ENCODE results near the gene FAM98C. TPM values are rescaled to one million over a fixed set of nuclear protein-coding genes. Genes with fewer than 3 reads are reported as not detected.

FAM98C gene
- total RNA-seq, 1 experiment from 2014 or later = 10.2 TPM

GRCh38 chr19:38374332-38375097 lies 28.4 kb upstream of the FAM98C start, which contains the start of gene PSMD8 (continued):
- TF ChIP-seq RORB (CRISPR knock-in tag; IDR thresholded peaks at IDR 0.05) (no peak), E2F5 (CRISPR knock-in tag; IDR thresholded peaks at IDR 0.05) (peak; percentile 85; the same call in 1 of the 2 replicates), ZNF219 (CRISPR knock-in tag; IDR thresholded peaks at IDR 0.05; ENCODE audit: borderline replicate concordance) (no peak), CDX4 (CRISPR knock-in tag; IDR thresholded peaks at IDR 0.05; ENCODE audit: borderline replicate concordance) (no peak), USF1 (CRISPR knock-in tag; IDR thresholded peaks at IDR 0.05) (peak; percentile 74), TEAD4 (CRISPR knock-in tag; IDR thresholded peaks at IDR 0.05) (0 out of 2 replicates have a peak, but pooled peaks have one; percentile 45), HMGXB4 (CRISPR knock-in tag; IDR thresholded peaks at IDR 0.05) (peak; percentile 92; the same call in 1 of the 2 replicates), ATF6 (CRISPR knock-in tag; IDR thresholded peaks at IDR 0.05) (no peak), STAT6 (CRISPR knock-in tag; conservative IDR thresholded peaks at IDR 0.05; ENCODE audit: low read depth) (no peak), ZNF532 (CRISPR knock-in tag; IDR thresholded peaks at IDR 0.05; ENCODE audit: borderline replicate concordance) (no peak), TCF7 (CRISPR knock-in tag; IDR thresholded peaks at IDR 0.05; ENCODE audit: low read depth) (no peak; the same call in 1 of the 2 replicates), PRRX2 (CRISPR knock-in tag; IDR thresholded peaks at IDR 0.05) (no peak), FOXJ3 (CRISPR knock-in tag; IDR thresholded peaks at IDR 0.05; ENCODE audit: borderline replicate concordance) (no peak), ZNF512 (CRISPR knock-in tag; IDR thresholded peaks at IDR 0.05; ENCODE audit: borderline replicate concordance) (no peak), CREB1 (CRISPR knock-in tag; IDR thresholded peaks at IDR 0.05) (no peak; the same call in 1 of the 2 replicates), FOXK1 (CRISPR knock-in tag; IDR thresholded peaks at IDR 0.05) (peak; percentile 82; the same call in 1 of the 2 replicates), ZNF425 (CRISPR knock-in tag; conservative IDR thresholded peaks at IDR 0.05) (no peak), TEAD1 (CRISPR knock-in tag; IDR thresholded peaks at IDR 0.05) (no peak; the same call in 1 of the 2 replicates), CREM (CRISPR knock-in tag; IDR thresholded peaks at IDR 0.05) (peak; percentile 89; the same call in 1 of the 2 replicates), MYBL2 (CRISPR knock-in tag; IDR thresholded peaks at IDR 0.05) (peak; percentile 89; the same call in 1 of the 2 replicates)

Measured in WTC11 (cell line).